ENCODE measurements around the gene APCS. TPM values are rescaled to one million over a fixed set of nuclear protein-coding genes. Genes with fewer than 3 reads are reported as not detected.

APCS gene, protein sequence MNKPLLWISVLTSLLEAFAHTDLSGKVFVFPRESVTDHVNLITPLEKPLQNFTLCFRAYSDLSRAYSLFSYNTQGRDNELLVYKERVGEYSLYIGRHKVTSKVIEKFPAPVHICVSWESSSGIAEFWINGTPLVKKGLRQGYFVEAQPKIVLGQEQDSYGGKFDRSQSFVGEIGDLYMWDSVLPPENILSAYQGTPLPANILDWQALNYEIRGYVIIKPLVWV
- total RNA-seq (2016; rRNA removed; fragmentation: Illumina TruSeq; extraction: Trizol) (not detected in 2 replicates), polyA plus RNA-seq (2011; rRNA removed) (not detected in 2 replicates), polyA minus RNA-seq (2011; rRNA and poly(A)+ RNA removed; ENCODE audit: low replicate concordance) (not detected in 2 replicates), Bru-seq, nascent RNA (not detected), BruChase-seq, experiment 1, labeled RNA remaining after a 6-hour chase (not detected), BruChase-seq, experiment 2, labeled RNA remaining after a 2-hour chase (not detected)
- not detected in 2 replicates for total RNA-seq (2016; cell fraction: cytosol; rRNA removed; fragmentation: Illumina TruSeq; extraction: Trizol; ENCODE audit: low read depth)
- total RNA-seq (2016; cell fraction: insoluble cytoplasmic fraction; rRNA removed; fragmentation: Illumina TruSeq; extraction: Trizol): not detected in 2 replicates
- not detected in 2 replicates for total RNA-seq (2016; cell fraction: membrane; rRNA removed; fragmentation: Illumina TruSeq; extraction: Trizol)
- not detected in 2 replicates for total RNA-seq (2016; cell fraction: nucleus; rRNA removed; fragmentation: Illumina TruSeq; extraction: Trizol)
- polyA plus RNA-seq (2011; cell fraction: cytosol; rRNA removed): not detected in 2 replicates
- polyA plus RNA-seq (2011; cell fraction: nucleus; rRNA removed): not detected in 2 replicates
- polyA plus RNA-seq (2012): not detected in 2 replicates
- not detected in 2 replicates for polyA plus RNA-seq (2016; cell fraction: cytosol; fragmentation: Illumina TruSeq; extraction: Trizol; ENCODE audit: low read depth)
- polyA plus RNA-seq (2016; cell fraction: insoluble cytoplasmic fraction; fragmentation: Illumina TruSeq; extraction: Trizol; ENCODE audit: low read depth): not detected in 2 replicates
- not detected in 2 replicates for polyA plus RNA-seq (2016; cell fraction: membrane; fragmentation: Illumina TruSeq; extraction: Trizol; ENCODE audit: low read depth)
- polyA plus RNA-seq (2016; cell fraction: nucleus; fragmentation: Illumina TruSeq; extraction: Trizol; ENCODE audit: insufficient read depth, low read depth): not detected in 2 replicates
- not detected in 2 replicates for polyA minus RNA-seq (2011; cell fraction: cytosol; rRNA and poly(A)+ RNA removed)
- not detected in 2 replicates for polyA minus RNA-seq (2011; cell fraction: nucleus; rRNA and poly(A)+ RNA removed)
- long read RNA-seq, experiment 1: 0 reads
- long read RNA-seq, experiment 2: 0 reads

DNA sequence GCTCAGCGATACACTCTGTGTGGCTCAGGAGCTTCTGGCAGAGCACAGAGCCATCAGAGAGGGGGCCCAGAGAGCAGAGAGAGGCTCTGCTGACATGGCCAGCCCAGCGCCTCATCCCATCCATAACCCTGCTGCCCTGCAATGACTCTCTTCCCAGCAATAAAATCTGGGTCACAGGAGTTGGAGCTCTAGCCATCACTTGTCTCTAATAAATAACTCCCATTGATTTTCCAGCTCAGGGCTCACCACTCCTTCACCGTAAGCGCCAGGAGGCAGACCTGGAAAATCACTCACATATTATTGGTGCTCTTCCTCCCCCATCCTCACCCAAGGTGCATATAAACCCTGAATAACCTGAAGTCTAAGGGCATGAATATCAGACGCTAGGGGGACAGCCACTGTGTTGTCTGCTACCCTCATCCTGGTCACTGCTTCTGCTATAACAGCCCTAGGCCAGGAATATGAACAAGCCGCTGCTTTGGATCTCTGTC, at the start of gene APCS:
Gene APCS, plus strand, starts transcription at position 366 of the 491 bp plus-strand sequence. Its CDS starts 96 bp downstream, at position 462.
- no peaks in the 10 kb centered on the region for H3K79me2 ChIP-seq (ENCODE audit: insufficient read depth, low read length)
- intact Hi-C loops (cut with micrococcal nuclease; ENCODE audit: unreplicated experiment): no loop called here
- H3K27ac ChIP-seq (ENCODE audit: extremely low read length, insufficient read depth, low read length): no peak within 1 kb of the TSS
- in situ Hi-C loops (cut with HindIII; ENCODE audit: extremely low pct_ligation_motif_present, low pct_unique_long_range_greater_than_20kb): no loop called here
- H3K4me1 ChIP-seq (ENCODE audit: insufficient read depth, low read length): no peaks in the 10 kb centered on the region
- no peaks in the 10 kb centered on the region for H3K27me3 ChIP-seq (ENCODE audit: control insufficient read depth in 1 of 2, insufficient read depth in 2 of 2, low read length in 2 of 2)
- H3K9me3 ChIP-seq (ENCODE audit: low read length): peaks cover 7% of the 10 kb centered on the region; the same call in 1 of the 2 replicates
- ChIA-PET POLR2A (no interaction called here), CTCF (ENCODE audit: low intra/inter-chr PET ratio, low total read pairs) (no interaction called here)
- BruUV-seq (replicated peaks): no TSS peak
- H3K9ac ChIP-seq (ENCODE audit: insufficient read depth, low read depth, low read length): no peak within 1 kb of the TSS
- H2AFZ ChIP-seq (ENCODE audit: low read length): no peak within 1 kb of the TSS
- 42% methylated on average over 6 of the region's 6 CpGs for WGBS (ENCODE audit: low lambda C conversion rate)
- H4K20me1 ChIP-seq (ENCODE audit: insufficient read depth, low read length): no peaks in the 10 kb centered on the region
- no peak within 1 kb of the TSS for H3K4me2 ChIP-seq (ENCODE audit: low read depth, low read length)
- DNase-seq (ENCODE audit: low spot score) (no peak), ATAC-seq (no peak), FAIRE-seq (no peak)
- H3K4me3 ChIP-seq (replicated peaks in 1 of 3; ENCODE audit: insufficient read depth in 1 of 3, low read depth in 2 of 3, low read length in 3 of 3): no peak within 1 kb of the TSS
- H3K36me3 ChIP-seq (replicated peaks in 1 of 2; ENCODE audit: control insufficient read depth in 1 of 2, insufficient read depth in 2 of 2, low read length in 2 of 2): no peaks in the 10 kb centered on the region
- TF ChIP-seq, protein P1, sequence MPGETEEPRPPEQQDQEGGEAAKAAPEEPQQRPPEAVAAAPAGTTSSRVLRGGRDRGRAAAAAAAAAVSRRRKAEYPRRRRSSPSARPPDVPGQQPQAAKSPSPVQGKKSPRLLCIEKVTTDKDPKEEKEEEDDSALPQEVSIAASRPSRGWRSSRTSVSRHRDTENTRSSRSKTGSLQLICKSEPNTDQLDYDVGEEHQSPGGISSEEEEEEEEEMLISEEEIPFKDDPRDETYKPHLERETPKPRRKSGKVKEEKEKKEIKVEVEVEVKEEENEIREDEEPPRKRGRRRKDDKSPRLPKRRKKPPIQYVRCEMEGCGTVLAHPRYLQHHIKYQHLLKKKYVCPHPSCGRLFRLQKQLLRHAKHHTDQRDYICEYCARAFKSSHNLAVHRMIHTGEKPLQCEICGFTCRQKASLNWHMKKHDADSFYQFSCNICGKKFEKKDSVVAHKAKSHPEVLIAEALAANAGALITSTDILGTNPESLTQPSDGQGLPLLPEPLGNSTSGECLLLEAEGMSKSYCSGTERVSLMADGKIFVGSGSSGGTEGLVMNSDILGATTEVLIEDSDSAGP (CRISPR knock-in tag; IDR thresholded peaks at IDR 0.05; ENCODE audit: borderline replicate concordance): no peak
- TF ChIP-seq MBD4 (IDR thresholded peaks at IDR 0.05; ENCODE audit: borderline replicate concordance, low read length) (no peak), NR3C1 (CRISPR knock-in tag; IDR thresholded peaks at IDR 0.05) (no peak), POGZ (CRISPR knock-in tag; IDR thresholded peaks at IDR 0.05) (no peak), ZSCAN9 (CRISPR knock-in tag; IDR thresholded peaks at IDR 0.05; ENCODE audit: borderline replicate concordance) (no peak)
- TF ChIP-seq, protein P2, sequence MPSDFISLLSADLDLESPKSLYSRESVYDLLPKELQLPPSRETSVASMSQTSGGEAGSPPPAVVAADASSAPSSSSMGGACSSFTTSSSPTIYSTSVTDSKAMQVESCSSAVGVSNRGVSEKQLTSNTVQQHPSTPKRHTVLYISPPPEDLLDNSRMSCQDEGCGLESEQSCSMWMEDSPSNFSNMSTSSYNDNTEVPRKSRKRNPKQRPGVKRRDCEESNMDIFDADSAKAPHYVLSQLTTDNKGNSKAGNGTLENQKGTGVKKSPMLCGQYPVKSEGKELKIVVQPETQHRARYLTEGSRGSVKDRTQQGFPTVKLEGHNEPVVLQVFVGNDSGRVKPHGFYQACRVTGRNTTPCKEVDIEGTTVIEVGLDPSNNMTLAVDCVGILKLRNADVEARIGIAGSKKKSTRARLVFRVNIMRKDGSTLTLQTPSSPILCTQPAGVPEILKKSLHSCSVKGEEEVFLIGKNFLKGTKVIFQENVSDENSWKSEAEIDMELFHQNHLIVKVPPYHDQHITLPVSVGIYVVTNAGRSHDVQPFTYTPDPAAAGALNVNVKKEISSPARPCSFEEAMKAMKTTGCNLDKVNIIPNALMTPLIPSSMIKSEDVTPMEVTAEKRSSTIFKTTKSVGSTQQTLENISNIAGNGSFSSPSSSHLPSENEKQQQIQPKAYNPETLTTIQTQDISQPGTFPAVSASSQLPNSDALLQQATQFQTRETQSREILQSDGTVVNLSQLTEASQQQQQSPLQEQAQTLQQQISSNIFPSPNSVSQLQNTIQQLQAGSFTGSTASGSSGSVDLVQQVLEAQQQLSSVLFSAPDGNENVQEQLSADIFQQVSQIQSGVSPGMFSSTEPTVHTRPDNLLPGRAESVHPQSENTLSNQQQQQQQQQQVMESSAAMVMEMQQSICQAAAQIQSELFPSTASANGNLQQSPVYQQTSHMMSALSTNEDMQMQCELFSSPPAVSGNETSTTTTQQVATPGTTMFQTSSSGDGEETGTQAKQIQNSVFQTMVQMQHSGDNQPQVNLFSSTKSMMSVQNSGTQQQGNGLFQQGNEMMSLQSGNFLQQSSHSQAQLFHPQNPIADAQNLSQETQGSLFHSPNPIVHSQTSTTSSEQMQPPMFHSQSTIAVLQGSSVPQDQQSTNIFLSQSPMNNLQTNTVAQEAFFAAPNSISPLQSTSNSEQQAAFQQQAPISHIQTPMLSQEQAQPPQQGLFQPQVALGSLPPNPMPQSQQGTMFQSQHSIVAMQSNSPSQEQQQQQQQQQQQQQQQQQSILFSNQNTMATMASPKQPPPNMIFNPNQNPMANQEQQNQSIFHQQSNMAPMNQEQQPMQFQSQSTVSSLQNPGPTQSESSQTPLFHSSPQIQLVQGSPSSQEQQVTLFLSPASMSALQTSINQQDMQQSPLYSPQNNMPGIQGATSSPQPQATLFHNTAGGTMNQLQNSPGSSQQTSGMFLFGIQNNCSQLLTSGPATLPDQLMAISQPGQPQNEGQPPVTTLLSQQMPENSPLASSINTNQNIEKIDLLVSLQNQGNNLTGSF (CRISPR knock-in tag; IDR thresholded peaks at IDR 0.05): no peak
- TF ChIP-seq, protein P3, sequence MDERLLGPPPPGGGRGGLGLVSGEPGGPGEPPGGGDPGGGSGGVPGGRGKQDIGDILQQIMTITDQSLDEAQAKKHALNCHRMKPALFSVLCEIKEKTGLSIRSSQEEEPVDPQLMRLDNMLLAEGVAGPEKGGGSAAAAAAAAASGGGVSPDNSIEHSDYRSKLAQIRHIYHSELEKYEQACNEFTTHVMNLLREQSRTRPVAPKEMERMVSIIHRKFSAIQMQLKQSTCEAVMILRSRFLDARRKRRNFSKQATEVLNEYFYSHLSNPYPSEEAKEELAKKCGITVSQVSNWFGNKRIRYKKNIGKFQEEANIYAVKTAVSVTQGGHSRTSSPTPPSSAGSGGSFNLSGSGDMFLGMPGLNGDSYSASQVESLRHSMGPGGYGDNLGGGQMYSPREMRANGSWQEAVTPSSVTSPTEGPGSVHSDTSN (CRISPR knock-in tag; IDR thresholded peaks at IDR 0.05): no peak
- TF ChIP-seq, protein P4, sequence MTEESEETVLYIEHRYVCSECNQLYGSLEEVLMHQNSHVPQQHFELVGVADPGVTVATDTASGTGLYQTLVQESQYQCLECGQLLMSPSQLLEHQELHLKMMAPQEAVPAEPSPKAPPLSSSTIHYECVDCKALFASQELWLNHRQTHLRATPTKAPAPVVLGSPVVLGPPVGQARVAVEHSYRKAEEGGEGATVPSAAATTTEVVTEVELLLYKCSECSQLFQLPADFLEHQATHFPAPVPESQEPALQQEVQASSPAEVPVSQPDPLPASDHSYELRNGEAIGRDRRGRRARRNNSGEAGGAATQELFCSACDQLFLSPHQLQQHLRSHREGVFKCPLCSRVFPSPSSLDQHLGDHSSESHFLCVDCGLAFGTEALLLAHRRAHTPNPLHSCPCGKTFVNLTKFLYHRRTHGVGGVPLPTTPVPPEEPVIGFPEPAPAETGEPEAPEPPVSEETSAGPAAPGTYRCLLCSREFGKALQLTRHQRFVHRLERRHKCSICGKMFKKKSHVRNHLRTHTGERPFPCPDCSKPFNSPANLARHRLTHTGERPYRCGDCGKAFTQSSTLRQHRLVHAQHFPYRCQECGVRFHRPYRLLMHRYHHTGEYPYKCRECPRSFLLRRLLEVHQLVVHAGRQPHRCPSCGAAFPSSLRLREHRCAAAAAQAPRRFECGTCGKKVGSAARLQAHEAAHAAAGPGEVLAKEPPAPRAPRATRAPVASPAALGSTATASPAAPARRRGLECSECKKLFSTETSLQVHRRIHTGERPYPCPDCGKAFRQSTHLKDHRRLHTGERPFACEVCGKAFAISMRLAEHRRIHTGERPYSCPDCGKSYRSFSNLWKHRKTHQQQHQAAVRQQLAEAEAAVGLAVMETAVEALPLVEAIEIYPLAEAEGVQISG (CRISPR knock-in tag; IDR thresholded peaks at IDR 0.05): no peak

Data from HepG2 (cell line).